ENCODE measurements around the gene TNFRSF25. TPM values are rescaled to one million over a fixed set of nuclear protein-coding genes. Genes with fewer than 3 reads are reported as not detected.
A peak's percentile ranks its signal among the peaks of the same experiment; 100 is the strongest.

Gene TNFRSF25
- total and polyA plus RNA-seq, 2 of the 8 experiments (the other 6 are each of a cell fraction or from before 2014, with no cell fraction given), result 10.7 to 19.5 TPM

DNA sequence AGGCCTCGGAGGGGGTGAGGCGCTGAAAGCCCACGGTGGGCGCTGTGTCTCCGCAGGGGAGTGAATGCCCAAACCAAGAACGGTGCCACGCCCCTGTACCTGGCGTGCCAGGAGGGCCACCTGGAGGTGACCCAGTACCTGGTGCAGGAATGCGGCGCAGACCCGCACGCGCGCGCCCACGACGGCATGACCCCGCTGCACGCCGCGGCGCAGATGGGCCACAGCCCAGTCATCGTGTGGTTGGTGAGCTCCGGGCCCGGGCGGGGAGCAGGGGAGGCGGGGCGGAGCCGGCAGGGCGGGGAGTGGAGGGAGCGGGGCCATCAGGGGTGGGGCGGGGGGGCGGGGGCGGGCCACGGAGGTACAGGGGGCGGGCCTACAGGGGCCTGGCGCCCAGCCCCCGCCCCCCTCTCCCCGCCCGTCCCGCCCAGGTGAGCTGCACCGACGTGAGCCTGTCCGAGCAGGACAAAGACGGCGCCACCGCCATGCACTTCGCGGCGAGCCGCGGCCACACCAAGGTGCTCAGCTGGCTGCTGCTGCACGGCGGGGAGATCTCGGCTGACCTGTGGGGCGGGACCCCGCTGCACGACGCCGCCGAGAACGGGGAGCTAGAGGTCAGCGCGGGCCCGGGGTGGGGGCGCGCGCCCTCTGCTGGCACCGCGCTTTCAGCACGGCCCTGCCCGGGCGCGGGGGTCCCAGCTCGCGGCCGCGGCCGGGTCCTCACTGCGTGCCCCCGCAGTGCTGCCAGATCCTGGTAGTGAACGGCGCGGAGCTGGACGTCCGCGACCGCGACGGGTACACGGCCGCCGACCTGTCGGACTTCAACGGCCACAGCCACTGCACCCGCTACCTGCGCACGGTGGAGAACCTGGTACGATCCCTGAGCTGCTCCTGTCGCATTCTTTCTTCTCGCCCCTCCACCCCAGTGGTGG is 25.5 kb downstream of the TNFRSF25 start (continued):
- TF ChIP-seq, protein P1, sequence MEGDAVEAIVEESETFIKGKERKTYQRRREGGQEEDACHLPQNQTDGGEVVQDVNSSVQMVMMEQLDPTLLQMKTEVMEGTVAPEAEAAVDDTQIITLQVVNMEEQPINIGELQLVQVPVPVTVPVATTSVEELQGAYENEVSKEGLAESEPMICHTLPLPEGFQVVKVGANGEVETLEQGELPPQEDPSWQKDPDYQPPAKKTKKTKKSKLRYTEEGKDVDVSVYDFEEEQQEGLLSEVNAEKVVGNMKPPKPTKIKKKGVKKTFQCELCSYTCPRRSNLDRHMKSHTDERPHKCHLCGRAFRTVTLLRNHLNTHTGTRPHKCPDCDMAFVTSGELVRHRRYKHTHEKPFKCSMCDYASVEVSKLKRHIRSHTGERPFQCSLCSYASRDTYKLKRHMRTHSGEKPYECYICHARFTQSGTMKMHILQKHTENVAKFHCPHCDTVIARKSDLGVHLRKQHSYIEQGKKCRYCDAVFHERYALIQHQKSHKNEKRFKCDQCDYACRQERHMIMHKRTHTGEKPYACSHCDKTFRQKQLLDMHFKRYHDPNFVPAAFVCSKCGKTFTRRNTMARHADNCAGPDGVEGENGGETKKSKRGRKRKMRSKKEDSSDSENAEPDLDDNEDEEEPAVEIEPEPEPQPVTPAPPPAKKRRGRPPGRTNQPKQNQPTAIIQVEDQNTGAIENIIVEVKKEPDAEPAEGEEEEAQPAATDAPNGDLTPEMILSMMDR (IDR thresholded peaks at IDR 0.05; ENCODE audit: control extremely low read depth in 1 of 3, insufficient read depth in 1 of 3, low read depth in 1 of 3, low read length in 3 of 3), result peak; percentile 57 to 72 (median 59)
- TF ChIP-seq CBX8 (IDR thresholded peaks at IDR 0.05; ENCODE audit: borderline replicate concordance, low read depth, low read length) (no peak), BCL11A (IDR thresholded peaks at IDR 0.05; ENCODE audit: low read depth in 2 of 2, low read length in 2 of 2) (no peak), EP300 (IDR thresholded peaks at IDR 0.05; ENCODE audit: borderline replicate concordance in 1 of 2, low read depth in 2 of 2, low read length in 2 of 2) (no peak), JUND (IDR thresholded peaks at IDR 0.05; ENCODE audit: low read length) (0 out of 2 replicates have a peak, but pooled peaks have one; percentile 13), TAF1 (IDR thresholded peaks at IDR 0.05; ENCODE audit: low read depth, low read length) (0 out of 2 replicates have a peak, but pooled peaks have one; percentile 22)

Data from H1 (cell line).